Prostate gland (tissue), 2 donors: Measurements from ENCODE around the gene TNNI2. TPM values are rescaled to one million over a fixed set of nuclear protein-coding genes. Genes with fewer than 3 reads are reported as not detected.

Source experiments
- DNase-seq: peaks from one replicate; pipeline ENCODE4 v3.0.0-alpha.2; 2019; ENCODE audit warnings: low spot score
- H3K27ac ChIP-seq, 2 donors: fragments of 200-600 bp; sonication (generic); 2 replicates each; pipeline ENCODE4 v1.5.1; 2017 to 2019
- H3K27me3 ChIP-seq: fragments of 200-600 bp; sonication (generic); replicated peaks from 2 replicates; pipeline ENCODE4 v1.5.1; 2019; ENCODE audit not compliant: insufficient read depth
- H3K36me3 ChIP-seq, 2 donors: fragments of 200-600 bp; sonication (generic); 1 replicate in 1 of 2; 2 replicates in 1 of 2; pipeline versions ENCODE4 v1.5.1 to v1.8.1; 2017 to 2019
- H3K4me1 ChIP-seq: fragments of 200-600 bp; sonication (generic); replicated peaks from 2 replicates; pipeline ENCODE4 v1.5.1; 2019
- H3K4me3 ChIP-seq, 2 donors: fragments of 200-600 bp; sonication (generic); 2 replicates each; pipeline ENCODE4 v1.5.1; 2017 to 2019
- H3K9me3 ChIP-seq: fragments of 200-600 bp; sonication (generic); 2 replicates; pipeline ENCODE4 v1.5.1; 2017
- POLR2A ChIP-seq: fragments of 450-650 bp; IDR thresholded peaks from one replicate; pipeline ENCODE4 v1.6.1; 2016; ENCODE audit warnings: antibody characterized with exemption, mild to moderate bottlenecking
- POLR2AphosphoS5 ChIP-seq: sonication (generic); formaldehyde crosslinking; IDR thresholded peaks from one replicate; pipeline ENCODE4 v1.6.1; 2017; ENCODE audit warnings: antibody characterized with exemption
- WGBS: methylation state at CpG from one replicate; pipeline ENCODE4 v1.1.5; 2018; 5-methylcytosine and 5-hydroxymethylcytosine counted together
- intact Hi-C: fragments of 100-400 bp; cut with DNase I; formaldehyde crosslinking; loops from one replicate; pipeline ENCODE4 v1.14.2; 2022
- total RNA-seq, 2 donors: library from RNA; depleted of rRNA; stranded (reverse); fragments of >200 nt; gene quantifications; one replicate each; pipeline ENCODE4 v1.1.0, GENCODE V29; 2016
- TF ChIP-seq, protein P1 (sequence below), 4 experiments: fragments of 200-600 bp in 2 of 4; fragments of 450-650 bp in 2 of 4; sonication (generic) in 2 of 4; IDR thresholded peaks; 1 replicate in 3 of 4; 2 replicates in 1 of 4; pipeline ENCODE4 v1.5.1; 2016 to 2019; ENCODE audit warnings: antibody characterized with exemption in 4 of 4, mild to moderate bottlenecking in 2 of 4, moderate library complexity in 2 of 4

The TNNI2 gene
- total RNA-seq, 2 donors from 2014 or later: 5.5 TPM; not detected in 1

DNA sequence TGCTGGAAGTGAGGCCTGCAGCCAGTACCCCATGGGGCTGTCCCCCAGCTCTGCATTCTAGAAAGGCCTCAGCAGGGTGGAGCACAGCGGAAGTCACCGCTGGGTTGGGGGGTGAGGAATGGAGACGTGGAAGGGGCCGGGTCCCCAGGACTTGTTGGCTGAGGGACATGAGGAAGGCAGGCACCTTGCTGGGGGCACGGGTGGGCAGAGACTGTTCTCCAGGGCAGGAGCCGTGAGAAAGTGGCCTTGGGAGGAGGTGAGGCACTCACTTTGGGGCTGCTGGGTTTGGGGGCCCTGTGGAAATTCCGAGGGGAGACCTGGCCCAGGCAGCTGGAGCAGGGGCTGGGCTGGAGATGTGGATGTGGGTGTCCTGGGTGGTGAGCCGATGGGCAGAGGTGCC lies 5.0 kb downstream of the TNNI2 start:
- intact Hi-C loops: no loop called here
- Histone ChIP-seq H3K36me3 (no peaks in the 10 kb centered on the region), H3K27me3 (no peaks in the 10 kb centered on the region), H3K4me3 (no peak overlapping the region), H3K9me3 (no peaks in the 10 kb centered on the region), H3K27ac (no peak overlapping the region), H3K4me1 (no peaks in the 10 kb centered on the region)
- TF ChIP-seq POLR2A (no peak), POLR2AphosphoS5 (no peak)
- TF ChIP-seq, protein P1, sequence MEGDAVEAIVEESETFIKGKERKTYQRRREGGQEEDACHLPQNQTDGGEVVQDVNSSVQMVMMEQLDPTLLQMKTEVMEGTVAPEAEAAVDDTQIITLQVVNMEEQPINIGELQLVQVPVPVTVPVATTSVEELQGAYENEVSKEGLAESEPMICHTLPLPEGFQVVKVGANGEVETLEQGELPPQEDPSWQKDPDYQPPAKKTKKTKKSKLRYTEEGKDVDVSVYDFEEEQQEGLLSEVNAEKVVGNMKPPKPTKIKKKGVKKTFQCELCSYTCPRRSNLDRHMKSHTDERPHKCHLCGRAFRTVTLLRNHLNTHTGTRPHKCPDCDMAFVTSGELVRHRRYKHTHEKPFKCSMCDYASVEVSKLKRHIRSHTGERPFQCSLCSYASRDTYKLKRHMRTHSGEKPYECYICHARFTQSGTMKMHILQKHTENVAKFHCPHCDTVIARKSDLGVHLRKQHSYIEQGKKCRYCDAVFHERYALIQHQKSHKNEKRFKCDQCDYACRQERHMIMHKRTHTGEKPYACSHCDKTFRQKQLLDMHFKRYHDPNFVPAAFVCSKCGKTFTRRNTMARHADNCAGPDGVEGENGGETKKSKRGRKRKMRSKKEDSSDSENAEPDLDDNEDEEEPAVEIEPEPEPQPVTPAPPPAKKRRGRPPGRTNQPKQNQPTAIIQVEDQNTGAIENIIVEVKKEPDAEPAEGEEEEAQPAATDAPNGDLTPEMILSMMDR (IDR thresholded peaks at IDR 0.05): no peak
- WGBS: 80% methylated on average over 8 of the region's 8 CpGs
- DNase-seq: no peak

- H3K9me3 ChIP-seq: no peaks in the 10 kb centered on the region
- no peak overlapping the region for H3K27ac ChIP-seq
- DNase-seq: no peak
- intact Hi-C loops: no loop called here
- no peaks in the 10 kb centered on the region for H3K4me1 ChIP-seq
- no peaks in the 10 kb centered on the region for H3K36me3 ChIP-seq
- no peak overlapping the region for H3K4me3 ChIP-seq
- no peak for TF ChIP-seq POLR2AphosphoS5
- TF ChIP-seq, protein P1 (IDR thresholded peaks at IDR 0.05): no peak
- TF ChIP-seq POLR2A: no peak
- WGBS: 72% methylated on average over 23 of the region's 23 CpGs
- H3K27me3 ChIP-seq: no peaks in the 10 kb centered on the region
Measured at GRCh38 chr11:1844221-1845094, 5.7 kb downstream of the TNNI2 start.

DNA sequence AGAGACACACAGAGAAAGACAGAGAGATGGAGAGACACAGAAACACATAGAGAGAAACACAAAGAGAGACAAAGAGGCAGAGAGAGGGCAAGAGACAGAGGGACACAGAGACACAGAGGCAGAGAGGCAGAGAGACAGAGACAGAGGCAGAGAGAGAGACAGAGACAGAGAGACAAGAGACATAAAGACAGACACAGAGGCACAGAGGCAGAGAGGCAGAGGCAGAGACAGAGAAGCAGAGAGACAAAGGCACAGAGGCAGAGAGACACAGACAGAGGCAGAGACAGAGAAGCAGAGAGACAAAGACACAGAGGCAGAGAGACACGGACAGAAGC lies 6.3 kb downstream of the TNNI2 start:
- H3K27me3 ChIP-seq: no peaks in the 10 kb centered on the region
- no peak overlapping the region for H3K4me3 ChIP-seq
- H3K27ac ChIP-seq: no peak overlapping the region
- no peak for TF ChIP-seq POLR2AphosphoS5
- H3K9me3 ChIP-seq: no peaks in the 10 kb centered on the region
- intact Hi-C loops: no loop called here
- no peaks in the 10 kb centered on the region for H3K36me3 ChIP-seq
- H3K4me1 ChIP-seq: no peaks in the 10 kb centered on the region
- DNase-seq: no peak
- 80% methylated on average over 1 of the region's 1 CpG for WGBS

DNA sequence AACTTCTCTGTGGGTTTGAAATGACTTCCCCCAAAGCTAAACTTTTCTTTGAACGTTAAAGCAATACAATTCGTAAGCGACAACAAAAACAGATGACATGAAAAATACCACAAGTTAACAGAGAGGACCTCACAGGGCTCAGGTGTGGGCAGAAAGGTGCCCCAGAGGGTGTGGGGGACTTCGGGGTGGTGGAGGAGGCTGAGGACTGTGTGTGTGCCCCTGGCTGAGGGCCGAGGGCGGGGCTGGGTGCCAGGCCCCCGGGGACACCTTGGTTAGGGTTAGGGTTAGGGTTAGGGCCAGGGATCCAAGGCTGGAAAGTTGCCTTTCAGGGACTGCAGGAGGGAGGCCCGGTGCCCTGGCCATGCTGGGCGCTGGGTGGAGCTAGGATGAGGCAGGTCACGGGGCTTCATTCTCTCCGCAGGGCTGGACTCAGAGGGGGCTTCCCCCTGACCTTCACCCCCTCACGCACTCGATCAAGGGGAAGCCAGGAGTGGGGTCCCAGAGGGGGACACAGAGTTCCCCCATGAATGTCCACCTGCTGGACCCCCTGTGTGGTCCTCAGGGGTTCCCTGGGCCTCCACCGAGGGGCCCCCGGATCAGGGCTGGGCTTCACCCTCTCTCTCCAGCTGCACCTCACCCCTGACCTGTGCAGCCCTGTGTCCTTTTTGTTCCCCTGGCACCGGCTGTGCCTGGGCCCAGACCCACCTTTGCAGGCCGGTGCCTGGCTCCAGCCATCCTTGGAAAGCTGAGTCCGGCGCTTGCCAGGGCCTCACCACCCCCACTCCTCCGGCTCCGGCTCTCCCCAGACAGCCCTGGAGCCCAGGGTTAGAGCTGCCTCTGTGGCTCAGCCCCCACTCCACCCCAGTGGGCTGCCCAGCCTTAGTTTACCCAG lies 7.0 kb downstream of the TNNI2 start:
- intact Hi-C loops: no loop called here
- 87% methylated on average over 21 of the region's 21 CpGs for WGBS
- no peak for DNase-seq
- Histone ChIP-seq H3K27me3 (no peaks in the 10 kb centered on the region), H3K36me3 (no peaks in the 10 kb centered on the region), H3K4me1 (no peaks in the 10 kb centered on the region), H3K27ac (no peak overlapping the region), H3K9me3 (no peaks in the 10 kb centered on the region), H3K4me3 (no peak overlapping the region)
- TF ChIP-seq, protein P1 (IDR thresholded peaks at IDR 0.05): no peak
- TF ChIP-seq POLR2A: no peak
- TF ChIP-seq POLR2AphosphoS5: no peak

GRCh38 chr11:1846453-1846932 lies 7.7 kb downstream of the TNNI2 start:
- H3K27me3 ChIP-seq: no peaks in the 10 kb centered on the region
- 90% methylated on average over 9 of the region's 9 CpGs for WGBS
- H3K9me3 ChIP-seq: no peaks in the 10 kb centered on the region
- TF ChIP-seq POLR2AphosphoS5 (no peak), POLR2A (no peak)
- TF ChIP-seq, protein P1 (IDR thresholded peaks at IDR 0.05): no peak
- H3K27ac ChIP-seq: no peak overlapping the region
- no peaks in the 10 kb centered on the region for H3K4me1 ChIP-seq
- DNase-seq: no peak
- intact Hi-C loops: no loop called here
- H3K4me3 ChIP-seq: no peak overlapping the region
- no peaks in the 10 kb centered on the region for H3K36me3 ChIP-seq
